HG02610 (cell line): ENCODE data around the gene ARHGAP19.

ENCODE experiments used
- ATAC-seq: cut with Tn5 transposase; IDR thresholded peaks from one replicate; pipeline ENCODE4 v1.9.1; 2021; ENCODE audit warnings: mild to moderate bottlenecking, moderate library complexity; ENCODE audit not compliant: unreplicated experiment

The ARHGAP19 gene

DNA sequence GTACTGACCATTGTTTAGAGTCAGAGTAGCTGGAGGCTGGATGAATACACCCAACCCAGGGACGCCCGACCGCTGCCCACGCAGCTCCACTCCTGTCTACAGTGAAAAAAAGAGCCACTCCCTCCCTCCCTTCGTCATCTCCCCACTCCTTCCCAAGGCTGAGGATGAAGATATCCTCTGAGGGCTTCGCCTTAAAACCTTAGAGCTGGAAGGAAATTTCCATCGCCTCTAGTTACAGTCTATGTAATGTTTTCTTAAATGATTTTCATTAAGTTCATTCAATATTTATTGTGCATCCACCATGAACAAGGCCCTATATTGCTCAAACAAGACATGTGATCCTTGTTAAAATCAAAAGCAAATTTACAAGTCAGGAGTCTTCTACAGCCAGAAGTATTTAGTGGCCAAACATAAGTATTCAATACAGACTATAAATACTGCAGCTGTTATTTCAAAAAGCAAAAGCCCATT is 95.4 kb downstream of the ARHGAP19 start:
- ATAC-seq: no peak

DNA sequence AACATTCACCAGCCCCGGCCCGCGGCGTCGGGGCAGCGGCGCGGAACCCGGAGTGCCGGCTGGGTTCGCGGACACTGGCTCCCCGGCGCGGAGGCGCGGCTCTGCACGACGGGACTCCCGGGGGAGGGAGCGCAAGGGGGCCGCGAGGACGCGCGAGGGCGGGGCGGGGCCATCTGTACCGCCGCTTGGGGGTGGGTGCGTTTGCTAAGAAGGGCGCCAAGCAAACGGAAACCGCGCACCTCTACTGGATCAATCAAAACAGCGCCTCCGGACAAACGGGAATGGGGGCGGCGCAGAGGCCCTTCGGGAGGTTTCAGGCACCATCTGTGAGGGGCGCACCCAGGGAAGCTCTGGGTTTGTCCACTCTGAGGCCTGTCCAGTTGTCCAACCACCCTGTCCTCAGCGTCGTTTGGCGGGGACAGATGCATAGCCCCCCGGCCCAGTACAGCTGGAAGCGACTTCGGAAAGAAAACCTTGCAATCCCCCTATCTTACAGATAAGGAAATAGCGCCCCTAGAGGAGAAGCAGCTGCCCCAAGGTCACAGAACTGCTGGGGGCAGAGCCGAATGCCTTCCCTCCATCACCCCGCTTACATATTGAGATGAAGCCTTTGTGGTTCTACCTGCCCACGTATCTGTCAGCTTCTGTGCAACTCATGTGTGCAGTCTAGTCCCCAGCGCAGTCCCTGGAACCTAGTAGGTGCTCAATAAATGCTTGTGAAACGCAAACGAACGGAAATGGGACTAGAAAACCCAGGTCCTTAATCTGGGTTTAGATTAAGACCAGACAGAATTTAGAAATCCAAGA is 96.0 kb downstream of the ARHGAP19 start:
- ATAC-seq: peak; percentile 66

DNA sequence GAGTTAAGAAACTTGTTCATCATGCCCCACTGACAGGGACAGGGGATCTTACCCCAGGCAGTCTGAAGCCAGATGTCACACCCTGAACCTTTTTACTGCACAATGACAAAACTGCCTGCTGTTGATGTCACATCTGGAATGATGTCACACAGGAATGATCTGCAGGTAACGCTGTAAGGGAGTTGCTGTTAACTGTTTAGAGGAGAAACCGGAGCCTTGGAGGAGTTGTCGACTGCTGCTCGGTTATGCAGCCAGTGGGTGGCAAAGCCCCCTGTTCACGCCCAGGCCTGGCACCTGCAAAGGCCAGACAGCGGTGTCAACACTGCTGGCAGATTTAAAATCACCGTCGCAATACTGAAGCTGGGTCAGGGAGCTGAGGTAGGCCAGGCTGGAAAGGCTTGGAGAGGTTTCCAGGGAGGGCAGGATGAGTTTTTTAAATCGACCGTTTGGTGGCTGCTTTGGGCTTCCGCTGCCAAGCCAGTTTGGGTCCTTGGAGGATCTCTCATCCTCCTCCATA is 96.7 kb downstream of the ARHGAP19 start:
- ATAC-seq: no peak

DNA sequence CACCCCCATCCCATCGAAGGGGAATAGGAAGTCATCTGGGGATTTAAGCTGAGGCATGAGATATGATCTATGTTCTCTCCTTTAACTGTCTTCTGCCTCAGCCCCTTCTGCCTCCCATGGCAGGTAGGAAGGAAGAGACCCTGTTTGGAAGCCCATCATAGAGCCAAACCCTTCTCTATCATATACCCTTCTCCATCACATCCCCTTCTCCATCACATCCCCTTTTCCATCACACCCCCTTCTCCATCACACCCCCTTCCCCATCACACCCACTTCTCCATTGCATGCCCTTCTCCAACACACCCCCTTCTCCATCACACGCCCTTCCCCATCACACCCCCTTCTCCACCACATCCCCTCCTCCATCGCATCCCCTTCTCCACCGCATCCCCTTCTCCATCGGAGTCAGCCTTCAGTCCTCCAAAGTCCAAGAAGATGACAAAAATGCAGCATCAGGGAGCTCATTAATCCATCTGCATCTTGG is 99.4 kb downstream of the ARHGAP19 start:
- no peak for ATAC-seq

DNA sequence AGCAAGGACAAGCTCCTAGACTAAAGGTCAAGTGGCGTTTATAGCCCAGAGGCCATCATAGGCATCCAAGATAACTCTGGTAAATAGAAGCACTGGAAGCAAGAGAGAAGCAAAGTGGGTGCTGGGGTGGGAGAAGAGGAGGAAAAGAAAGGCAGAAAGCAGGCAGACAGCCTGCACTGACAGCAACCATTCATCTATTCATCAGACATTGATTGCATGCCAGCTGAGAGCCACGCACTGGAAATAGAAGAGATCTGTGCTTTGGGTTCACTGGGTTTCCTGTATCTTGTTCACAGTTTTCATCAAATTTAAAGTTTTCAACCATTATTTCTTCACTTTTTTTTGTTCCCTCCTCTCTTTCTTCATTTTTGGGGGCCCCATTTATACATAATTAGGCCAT is 102.0 kb downstream of the ARHGAP19 start:
- no peak for ATAC-seq

DNA sequence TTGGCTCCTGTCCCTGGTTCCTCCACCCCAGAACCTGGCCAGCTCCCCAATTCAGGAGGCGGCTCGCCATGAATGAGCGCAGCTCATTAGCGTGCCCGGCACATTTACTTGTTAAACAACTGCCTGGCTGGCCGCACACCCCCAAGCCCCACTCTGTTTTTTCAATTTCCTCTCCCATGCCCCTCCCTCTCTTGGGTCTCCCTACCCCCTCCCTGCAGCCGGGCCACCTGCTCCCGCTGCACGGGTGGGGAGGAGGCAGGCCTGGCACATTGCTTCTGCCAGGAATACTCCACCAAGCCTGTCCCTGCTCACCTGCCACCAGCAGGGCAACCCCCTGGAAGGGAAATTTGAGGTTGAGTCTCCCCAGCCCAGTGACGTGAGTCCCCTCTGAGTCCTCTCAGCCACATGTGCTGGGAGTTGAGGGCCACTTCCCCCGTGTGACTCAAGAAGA is 104.2 kb downstream of the ARHGAP19 start:
- ATAC-seq: no peak

DNA sequence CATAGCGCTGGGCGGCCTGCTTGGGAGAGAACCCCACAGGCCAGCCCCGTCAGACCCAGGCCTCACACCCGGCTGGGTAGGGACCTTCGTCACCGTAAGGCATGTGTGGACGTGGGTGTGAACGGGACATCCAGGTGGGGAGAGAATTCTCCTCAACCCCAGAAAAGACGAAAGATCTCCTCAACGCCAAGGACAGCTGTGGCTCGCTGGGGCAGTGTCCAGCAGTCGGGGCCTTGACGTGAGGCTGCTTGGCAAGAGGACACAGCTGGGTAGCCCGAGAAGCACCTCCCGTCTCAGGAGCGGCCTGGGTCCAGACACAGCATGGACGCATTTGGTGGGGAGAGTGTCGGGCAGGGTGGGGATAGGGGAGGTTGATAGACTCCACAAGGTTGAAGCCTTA is 105.5 kb downstream of the ARHGAP19 start:
- ATAC-seq: no peak

DNA sequence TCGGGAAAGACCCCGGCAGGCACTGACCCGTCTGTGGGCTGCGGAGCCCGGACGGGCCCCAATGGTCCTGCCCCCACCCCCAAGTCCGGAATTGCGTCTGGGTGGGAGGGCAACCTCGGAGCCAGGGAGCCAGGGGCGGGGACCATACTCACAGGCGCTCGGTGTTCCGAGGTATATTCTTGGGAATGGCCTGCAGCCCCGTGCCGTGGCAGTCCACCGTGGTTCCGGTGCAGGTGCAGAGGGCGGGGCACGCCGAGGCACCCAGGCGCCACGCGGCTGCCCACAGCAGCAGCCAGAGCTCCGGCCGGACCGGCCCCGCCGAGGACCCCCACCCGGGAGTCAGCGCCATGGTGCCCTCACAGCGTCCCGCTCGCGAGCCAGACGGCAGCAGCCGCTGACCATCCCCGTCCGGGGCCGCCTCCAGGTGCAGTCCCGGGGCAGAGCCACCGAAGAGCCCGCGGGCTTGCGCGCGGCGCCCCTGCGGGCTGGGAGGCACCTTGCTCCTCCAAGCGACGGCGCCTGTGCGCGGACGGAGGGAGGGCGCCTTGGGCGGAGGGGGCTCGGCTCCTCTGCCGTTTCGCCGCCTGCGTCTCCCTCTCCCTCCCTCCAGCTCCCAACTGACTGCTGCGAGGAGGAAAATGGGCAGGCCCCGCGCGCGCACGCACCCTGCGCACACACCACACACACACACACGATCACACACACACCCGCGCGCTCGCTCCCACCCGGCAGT is 106.9 kb downstream of the ARHGAP19 start, which contains the start of gene SLIT1:
Gene SLIT1 (minus strand): TSS at position 634 of the 733 bp plus-strand sequence. CDS start 285 bp downstream, at position 349.
- ATAC-seq: no peak

DNA sequence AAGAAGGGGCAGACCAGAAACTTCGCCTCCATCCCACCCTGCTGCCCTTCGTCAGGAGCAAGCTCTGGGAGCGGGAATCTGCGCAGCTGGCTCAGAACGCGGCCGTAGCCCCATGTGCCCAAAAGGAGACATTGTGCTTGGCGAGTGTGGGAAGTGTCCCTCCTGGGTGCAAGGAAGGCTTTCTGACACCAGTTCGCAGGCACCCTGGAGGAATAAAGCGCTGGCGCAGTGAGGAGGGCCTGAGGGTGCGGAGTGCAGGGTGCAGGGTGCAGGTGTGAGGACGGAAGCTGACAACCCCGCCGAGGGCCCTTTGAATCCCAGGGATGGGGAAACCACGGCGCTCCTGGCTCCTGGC is 107.5 kb downstream of the ARHGAP19 start:
- ATAC-seq: no peak

DNA sequence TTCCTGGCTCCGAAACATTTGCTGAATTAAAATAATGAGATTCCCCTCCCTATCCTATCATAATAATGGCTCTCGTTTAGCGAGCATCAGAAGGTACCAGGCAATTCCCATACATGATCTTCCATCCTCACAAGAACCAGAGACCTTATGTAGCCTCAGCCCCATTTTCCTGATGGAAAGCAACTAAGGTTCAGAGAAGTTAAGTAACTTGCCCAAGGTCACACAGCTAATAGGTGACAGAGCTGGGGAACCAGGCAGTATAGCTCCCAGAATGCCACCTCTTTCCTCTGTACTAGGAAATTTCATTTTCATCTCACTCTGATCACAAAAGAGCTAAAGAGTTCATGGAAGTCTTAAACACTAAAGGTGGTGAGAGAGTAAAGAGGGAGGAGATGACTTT is 109.1 kb downstream of the ARHGAP19 start:
- ATAC-seq: no peak

DNA sequence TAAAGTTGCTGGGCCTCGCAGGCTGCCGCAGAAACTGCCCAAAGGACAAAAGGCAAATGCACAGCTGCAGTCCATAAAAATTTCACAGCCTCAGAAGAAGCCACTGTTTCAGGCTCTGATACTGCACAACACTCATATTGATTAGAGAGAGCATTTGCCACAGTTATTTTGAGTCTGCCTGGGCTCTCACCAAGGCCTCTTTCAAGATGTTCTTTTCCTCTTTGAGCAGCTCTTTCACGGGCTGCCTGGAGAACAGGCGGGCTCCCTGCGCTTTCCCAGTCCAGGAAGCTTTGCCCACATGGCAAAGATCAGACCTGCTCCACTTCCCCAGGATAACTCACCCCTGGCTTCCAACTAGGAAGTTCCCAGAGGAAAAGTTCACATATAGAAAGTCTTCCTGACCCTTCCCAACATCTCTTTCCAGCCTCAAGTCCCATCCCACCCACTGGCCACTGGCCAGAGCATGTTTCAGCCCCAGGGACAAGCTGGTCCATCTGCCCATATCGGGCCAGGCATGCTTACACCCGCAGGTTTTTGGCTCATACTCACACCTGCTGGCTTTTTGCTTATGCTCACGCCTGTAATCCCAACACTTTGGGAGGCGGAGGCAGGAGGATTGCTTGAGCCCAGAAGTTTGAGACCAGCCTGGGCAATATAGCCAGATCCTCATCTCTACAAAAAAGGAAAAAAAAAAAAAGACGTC is 110.0 kb downstream of the ARHGAP19 start:
- ATAC-seq: no peak

DNA sequence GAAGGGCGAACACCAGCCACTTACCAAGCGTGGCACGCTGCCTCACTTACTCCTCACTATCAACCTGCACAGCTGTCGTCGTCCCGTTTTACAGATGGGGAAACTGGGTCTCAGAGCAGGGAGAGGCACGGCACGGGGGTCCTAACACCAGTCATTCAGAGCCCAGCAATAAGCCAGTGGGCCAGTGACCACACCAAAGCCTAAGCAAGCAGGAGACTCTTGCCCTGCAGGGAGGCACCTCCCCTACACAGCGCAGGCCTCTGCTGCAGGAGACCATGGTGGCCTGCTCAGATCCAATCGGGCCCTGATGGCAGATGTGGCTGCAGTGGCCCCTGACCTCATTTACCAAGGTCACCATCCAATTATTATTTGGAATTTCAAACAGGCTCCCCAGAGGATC is 111.5 kb downstream of the ARHGAP19 start:
- ATAC-seq: no peak

DNA sequence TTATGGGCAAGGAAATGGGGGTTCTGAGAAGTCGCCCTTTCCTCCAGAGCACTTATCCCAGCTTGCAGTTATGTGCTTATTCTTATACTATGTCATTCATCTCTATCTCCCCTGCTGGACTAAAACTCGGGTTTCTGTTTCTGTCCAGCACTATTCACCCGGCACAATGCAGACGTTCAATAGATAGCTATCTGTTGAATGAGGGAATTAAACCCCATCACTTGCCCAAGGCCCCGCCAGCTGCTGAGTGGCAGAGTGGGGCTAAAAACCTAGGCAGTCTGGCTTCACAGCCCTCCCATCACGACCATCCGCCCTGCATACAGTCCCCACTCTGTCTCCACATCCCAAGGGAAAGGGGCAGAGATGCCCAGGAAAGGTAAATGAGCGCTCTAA is 112.1 kb downstream of the ARHGAP19 start:
- ATAC-seq: no peak

DNA sequence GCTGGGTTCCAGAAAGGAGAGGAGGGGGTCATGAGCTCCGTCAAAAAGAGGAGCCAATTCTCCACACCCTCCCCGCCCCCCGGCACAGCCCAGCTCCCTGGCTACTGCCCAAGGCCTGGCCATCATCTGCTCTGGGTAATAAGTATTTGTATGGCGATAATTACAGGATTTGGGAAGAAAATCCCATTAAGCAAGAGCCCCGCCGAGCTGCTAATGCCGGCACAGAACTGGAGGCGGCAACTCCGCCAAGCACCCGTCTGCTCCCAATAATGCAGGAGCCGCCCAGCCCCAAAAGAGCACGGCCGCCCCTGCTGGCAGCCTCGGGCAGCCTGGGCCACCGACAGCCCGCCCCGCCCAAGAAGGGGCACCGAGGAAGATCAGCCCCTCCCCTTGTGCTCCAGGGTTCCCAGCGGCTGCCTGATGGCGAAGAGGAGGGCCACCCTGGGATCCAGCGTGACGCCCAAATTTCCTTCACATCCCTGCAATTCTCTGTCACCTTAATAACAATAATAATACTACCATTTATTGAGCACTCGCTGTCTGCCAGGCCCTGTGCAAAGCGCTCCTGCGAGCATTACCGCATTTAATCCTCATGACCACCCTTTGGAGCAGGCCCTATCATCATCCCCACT is 112.6 kb downstream of the ARHGAP19 start:
- no peak for ATAC-seq

DNA sequence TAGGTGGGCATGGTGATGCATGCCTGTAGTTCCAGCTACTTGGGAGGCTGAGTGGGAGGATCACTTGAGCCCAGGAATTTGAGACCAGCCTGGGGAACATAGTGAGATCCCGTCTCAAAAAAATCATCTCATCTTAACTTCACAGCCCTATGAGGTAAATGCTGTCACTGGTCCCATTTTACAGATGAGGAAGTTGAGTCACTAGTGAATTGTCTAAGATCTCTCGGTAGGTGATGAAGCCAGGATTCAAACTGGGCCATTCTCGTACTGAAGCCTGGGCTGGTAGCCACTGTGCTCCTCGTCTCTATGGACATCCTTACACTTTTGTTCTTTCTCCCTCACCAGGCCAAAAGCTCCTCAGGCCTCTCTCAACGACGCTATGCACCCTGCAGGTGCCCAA is 113.1 kb downstream of the ARHGAP19 start:
- no peak for ATAC-seq

DNA sequence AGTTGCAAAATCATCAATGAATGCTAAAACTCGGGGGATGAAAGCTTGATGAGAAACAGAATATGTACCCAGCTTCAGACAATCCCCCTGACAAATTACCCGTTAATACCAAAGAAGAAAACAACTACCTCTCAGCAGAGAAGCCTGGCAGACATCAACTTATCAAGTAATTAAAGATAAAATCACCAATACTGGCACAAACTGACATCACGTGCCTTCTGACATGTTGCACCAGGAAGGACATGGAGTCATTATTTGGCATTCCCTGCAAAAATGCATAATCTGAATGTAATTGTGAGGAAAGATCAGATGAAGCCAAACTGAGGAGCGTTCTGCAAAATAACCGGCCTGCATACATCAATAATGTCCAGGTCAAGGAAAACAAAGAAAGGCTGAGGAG is 114.4 kb downstream of the ARHGAP19 start:
- ATAC-seq: no peak

DNA sequence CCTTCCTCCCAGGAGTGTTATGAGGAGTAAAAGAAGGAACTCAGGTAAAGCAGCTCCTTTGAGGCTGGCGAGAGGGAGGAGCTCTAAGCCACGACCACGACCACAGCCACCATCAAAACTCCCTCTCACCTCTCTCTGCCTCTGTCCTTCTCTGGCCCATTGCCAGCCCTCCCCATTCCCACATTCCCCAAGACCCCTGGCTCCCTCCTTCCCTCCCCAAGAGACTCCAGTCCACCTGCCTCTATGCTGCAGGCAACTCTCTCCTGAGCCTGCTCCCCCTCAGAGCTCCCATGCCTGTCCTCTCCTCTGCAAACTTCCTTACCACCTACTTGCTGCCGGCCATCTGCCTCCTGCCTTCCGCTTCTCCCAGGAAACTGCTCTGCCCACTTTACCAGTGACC is 116.2 kb downstream of the ARHGAP19 start:
- no peak for ATAC-seq

DNA sequence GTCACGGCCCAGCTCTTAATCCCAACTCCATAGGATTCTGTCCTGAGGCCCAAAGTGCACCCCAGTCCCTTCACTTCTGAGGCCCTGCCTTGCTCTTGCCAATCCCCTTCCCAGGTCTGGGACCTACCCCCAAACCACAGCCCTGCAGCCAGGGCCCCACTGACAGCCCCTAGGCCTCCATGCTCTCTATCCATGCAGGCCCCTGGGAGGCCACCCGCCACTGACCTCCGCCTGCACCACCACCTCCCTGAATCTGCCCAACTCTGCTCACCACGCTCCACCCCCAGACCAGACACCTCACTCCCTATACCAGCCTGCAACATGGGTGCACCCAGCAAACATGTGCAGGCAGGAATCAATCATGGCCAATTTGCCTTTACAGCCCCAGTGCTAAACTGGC is 116.9 kb downstream of the ARHGAP19 start:
- ATAC-seq: no peak

DNA sequence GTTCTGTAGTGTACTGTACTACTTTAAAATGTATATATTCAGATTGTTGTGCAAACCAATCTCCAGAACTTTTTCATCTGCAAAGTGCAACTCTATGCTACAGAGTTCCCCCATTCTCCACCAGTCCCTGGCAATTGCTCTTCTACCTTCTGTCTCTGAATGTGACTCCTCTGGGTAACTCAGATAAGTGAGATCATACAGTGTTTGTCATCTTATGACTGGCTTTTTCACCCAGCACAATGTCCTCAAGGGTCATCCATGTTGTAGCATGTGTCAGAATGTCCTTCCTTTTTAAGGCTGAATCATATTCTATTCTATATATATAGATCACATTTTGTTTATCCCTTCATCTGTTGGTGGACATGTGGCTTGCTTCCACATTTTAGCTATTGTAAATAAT is 117.5 kb downstream of the ARHGAP19 start:
- ATAC-seq: no peak

DNA sequence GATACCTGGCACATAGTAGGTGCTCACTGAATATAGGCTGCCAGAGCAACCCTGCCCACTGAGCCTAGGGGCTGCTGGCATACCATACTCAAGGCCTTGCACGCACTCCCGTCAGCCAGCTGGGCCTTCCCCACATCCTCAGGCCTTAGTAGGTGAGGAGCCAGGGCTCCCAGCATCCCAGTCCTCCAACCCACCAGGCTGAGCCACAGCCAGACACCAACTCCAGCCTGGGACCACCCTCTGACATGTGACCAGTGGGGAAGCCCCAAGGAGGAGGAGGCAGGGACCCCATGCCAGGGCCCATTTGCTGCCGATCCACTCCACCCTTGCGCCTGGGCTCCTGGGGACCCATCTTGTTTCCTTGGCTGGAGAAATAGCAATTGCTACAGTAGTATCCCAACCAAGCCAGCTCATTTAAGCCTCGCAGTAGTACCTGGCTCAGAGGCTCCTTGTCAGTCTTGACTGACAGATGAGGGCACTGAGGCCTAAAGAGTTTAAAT is 118.1 kb downstream of the ARHGAP19 start:
- no peak for ATAC-seq

DNA sequence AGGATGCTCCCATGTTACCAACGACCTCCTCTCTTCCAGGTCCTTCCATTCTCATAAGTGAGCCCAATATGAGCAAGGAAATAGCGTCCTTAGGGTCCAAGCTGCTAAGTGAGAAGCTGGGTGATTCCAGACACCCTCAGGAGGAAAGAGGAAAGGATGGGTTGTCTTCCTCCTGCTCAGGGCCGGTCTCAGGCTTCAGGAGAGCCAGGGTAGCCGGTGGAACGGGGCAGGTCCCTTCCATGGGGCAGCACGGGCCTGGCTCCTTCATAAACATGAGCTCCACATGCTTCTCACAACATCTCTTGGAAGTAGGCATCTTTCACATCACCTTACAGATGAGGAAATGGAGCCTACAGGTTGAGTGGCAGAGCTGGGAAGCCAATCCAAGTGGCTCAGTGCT is 119.4 kb downstream of the ARHGAP19 start:
- ATAC-seq: no peak
